Panc1 (cell line): ENCODE results near the gene CCR1. TPM values are rescaled to one million over a fixed set of nuclear protein-coding genes. Genes with fewer than 3 reads are reported as not detected.

Experiments used
- ATAC-seq: fragments of 200-7000 bp; cut with Tn5 transposase; 2 replicates; pipeline ENCODE4 v1.9.1; 2020; ENCODE audit warnings: mild to moderate bottlenecking, moderate library complexity
- BruUV-seq: library from RNA; stranded (reverse); fragments of 400-500 nt; replicated peaks from 2 replicates; lab custom pipeline; 2021; lab: Mats Ljungman, UMichigan
- CTCF ChIA-PET: fragments of 300-600 bp; sonication (Branson Sonifier 250); formaldehyde crosslinking; loops from one replicate; lab custom pipeline; 2022; ENCODE audit warnings: antibody characterized with exemption; lab: Charles Lee
- POLR2A ChIA-PET: fragments of 300-600 bp; sonication (Branson Sonifier 250); formaldehyde crosslinking; loops from one replicate; lab custom pipeline; 2022; ENCODE audit warnings: antibody characterized with exemption; lab: Charles Lee
- DNase-seq: peaks from one replicate; pipeline ENCODE4 v3.0.0-alpha.2; 2010; ENCODE audit warnings: low read depth, low spot score
- H3K27ac ChIP-seq: 2 replicates; pipeline ENCODE4 v1.5.1; 2011; ENCODE audit warnings: mild to moderate bottlenecking, low read length, inconsistent platforms
- H3K27me3 ChIP-seq: fragments of 200-500 bp; sonication (Bioruptor generic); 2 replicates; pipeline ENCODE4 v1.6.0; 2014; ENCODE audit warnings: low read length, inconsistent platforms; ENCODE audit not compliant: control insufficient read depth, insufficient read depth
- H3K36me3 ChIP-seq: fragments of 200-500 bp; sonication (Bioruptor generic); 2 replicates; pipeline ENCODE4 v1.5.1; 2014; ENCODE audit warnings: inconsistent platforms, mild to moderate bottlenecking, low read length, moderate library complexity; ENCODE audit not compliant: control insufficient read depth, insufficient read depth
- H3K4me1 ChIP-seq: 2 replicates; pipeline ENCODE4 v1.5.1; 2011; ENCODE audit warnings: inconsistent platforms, mild to moderate bottlenecking, low read length, moderate library complexity; ENCODE audit not compliant: control insufficient read depth, insufficient read depth
- H3K4me3 ChIP-seq, 2 experiments: 2 replicates each; pipeline ENCODE4 v1.5.1; 2011 to 2012; ENCODE audit warnings: low read depth in 2 of 2, low read length in 2 of 2, mild to moderate bottlenecking in 2 of 2, inconsistent platforms in 1 of 2, moderate library complexity in 1 of 2
- H3K9me3 ChIP-seq: fragments of 200-500 bp; sonication (Bioruptor generic); 2 replicates; pipeline ENCODE4 v1.5.1; 2014; ENCODE audit warnings: low read depth, mild to moderate bottlenecking, inconsistent platforms, low read length, moderate library complexity; ENCODE audit not compliant: control insufficient read depth, insufficient read depth
- POLR2AphosphoS5 ChIP-seq: IDR thresholded peaks from 2 replicates; pipeline ENCODE4 v1.6.1; 2012; ENCODE audit warnings: mild to moderate bottlenecking, low read depth, low read length, moderate library complexity
- SIN3A ChIP-seq: IDR thresholded peaks from 2 replicates; pipeline ENCODE4 v1.6.1; 2012; ENCODE audit warnings: low read depth, mild to moderate bottlenecking, low read length, moderate library complexity, borderline replicate concordance; ENCODE audit not compliant: insufficient read depth
- TCF7L2 ChIP-seq: IDR thresholded peaks from 2 replicates; pipeline ENCODE4 v1.6.1; 2011; ENCODE audit warnings: mild to moderate bottlenecking, low read depth, low read length, inconsistent platforms
- in situ Hi-C: cut with HindIII; loops from 2 replicates; pipeline ENCODE4 v1.10.0; 2016; ENCODE audit warnings: low sequenced_read_pairs, low pct_unique_long_range_greater_than_20kb
- intact Hi-C: fragments of 100-400 bp; cut with micrococcal nuclease; formaldehyde crosslinking; loops from one replicate; pipeline ENCODE4 v1.10.0; 2022; ENCODE audit not compliant: unreplicated experiment
- total RNA-seq: library from RNA; stranded (reverse); gene quantifications from one replicate; pipeline ENCODE4 v1.2.1, GENCODE V29; 2021; ENCODE audit not compliant: unreplicated experiment
- TF ChIP-seq, protein P1 (sequence below), 2 experiments: IDR thresholded peaks; 2 replicates each; pipeline ENCODE4 v1.6.1; 2011 to 2012; ENCODE audit warnings: low read depth in 2 of 2, control low read depth in 1 of 2, low read length in 1 of 2, mild to moderate bottlenecking in 1 of 2, moderate library complexity in 1 of 2; ENCODE audit not compliant: insufficient read depth in 1 of 2
- TF ChIP-seq, protein P2 (sequence below): fragments of 450-650 bp; IDR thresholded peaks from 2 replicates; pipeline ENCODE4 v1.5.1; 2017; ENCODE audit warnings: mild to moderate bottlenecking

The CCR1 gene
- total RNA-seq, 1 experiment from 2014 or later: not detected

DNA sequence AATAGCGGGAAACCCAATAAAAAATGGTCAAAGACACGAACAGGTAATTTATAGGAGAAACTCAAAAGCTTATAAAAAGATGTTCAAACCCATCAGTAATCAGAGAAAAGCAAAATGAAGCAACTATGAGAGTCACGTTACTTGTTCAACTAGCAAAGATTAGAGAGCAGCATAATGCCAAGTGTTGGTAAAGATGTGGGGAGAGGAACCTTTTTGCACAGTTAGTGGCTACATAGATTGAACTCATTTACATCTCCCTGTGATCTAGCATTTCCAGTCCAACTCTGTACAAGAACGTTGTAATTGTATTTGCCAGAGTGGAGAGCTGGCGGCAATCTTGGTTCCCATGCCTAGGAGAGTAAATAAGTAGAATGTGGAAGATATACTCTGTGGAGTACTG is 15.2 kb downstream of the CCR1 start:
- in situ Hi-C loops: no loop called here
- no TSS peak for BruUV-seq
- H3K27ac ChIP-seq: no peak overlapping the region
- H3K36me3 ChIP-seq: no peaks in the 10 kb centered on the region
- H3K4me3 ChIP-seq: no peak overlapping the region
- ATAC-seq (no peak), DNase-seq (no peak)
- no peaks in the 10 kb centered on the region for H3K27me3 ChIP-seq
- no peaks in the 10 kb centered on the region for H3K9me3 ChIP-seq
- TF ChIP-seq, protein P1, sequence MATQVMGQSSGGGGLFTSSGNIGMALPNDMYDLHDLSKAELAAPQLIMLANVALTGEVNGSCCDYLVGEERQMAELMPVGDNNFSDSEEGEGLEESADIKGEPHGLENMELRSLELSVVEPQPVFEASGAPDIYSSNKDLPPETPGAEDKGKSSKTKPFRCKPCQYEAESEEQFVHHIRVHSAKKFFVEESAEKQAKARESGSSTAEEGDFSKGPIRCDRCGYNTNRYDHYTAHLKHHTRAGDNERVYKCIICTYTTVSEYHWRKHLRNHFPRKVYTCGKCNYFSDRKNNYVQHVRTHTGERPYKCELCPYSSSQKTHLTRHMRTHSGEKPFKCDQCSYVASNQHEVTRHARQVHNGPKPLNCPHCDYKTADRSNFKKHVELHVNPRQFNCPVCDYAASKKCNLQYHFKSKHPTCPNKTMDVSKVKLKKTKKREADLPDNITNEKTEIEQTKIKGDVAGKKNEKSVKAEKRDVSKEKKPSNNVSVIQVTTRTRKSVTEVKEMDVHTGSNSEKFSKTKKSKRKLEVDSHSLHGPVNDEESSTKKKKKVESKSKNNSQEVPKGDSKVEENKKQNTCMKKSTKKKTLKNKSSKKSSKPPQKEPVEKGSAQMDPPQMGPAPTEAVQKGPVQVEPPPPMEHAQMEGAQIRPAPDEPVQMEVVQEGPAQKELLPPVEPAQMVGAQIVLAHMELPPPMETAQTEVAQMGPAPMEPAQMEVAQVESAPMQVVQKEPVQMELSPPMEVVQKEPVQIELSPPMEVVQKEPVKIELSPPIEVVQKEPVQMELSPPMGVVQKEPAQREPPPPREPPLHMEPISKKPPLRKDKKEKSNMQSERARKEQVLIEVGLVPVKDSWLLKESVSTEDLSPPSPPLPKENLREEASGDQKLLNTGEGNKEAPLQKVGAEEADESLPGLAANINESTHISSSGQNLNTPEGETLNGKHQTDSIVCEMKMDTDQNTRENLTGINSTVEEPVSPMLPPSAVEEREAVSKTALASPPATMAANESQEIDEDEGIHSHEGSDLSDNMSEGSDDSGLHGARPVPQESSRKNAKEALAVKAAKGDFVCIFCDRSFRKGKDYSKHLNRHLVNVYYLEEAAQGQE (IDR thresholded peaks at IDR 0.05; ENCODE audit: insufficient read depth in 1 of 2, low read depth in 2 of 2, low read length in 1 of 2): no peak
- TF ChIP-seq TCF7L2: no peak
- TF ChIP-seq POLR2AphosphoS5: no peak
- no peak for TF ChIP-seq SIN3A
- TF ChIP-seq, protein P2, sequence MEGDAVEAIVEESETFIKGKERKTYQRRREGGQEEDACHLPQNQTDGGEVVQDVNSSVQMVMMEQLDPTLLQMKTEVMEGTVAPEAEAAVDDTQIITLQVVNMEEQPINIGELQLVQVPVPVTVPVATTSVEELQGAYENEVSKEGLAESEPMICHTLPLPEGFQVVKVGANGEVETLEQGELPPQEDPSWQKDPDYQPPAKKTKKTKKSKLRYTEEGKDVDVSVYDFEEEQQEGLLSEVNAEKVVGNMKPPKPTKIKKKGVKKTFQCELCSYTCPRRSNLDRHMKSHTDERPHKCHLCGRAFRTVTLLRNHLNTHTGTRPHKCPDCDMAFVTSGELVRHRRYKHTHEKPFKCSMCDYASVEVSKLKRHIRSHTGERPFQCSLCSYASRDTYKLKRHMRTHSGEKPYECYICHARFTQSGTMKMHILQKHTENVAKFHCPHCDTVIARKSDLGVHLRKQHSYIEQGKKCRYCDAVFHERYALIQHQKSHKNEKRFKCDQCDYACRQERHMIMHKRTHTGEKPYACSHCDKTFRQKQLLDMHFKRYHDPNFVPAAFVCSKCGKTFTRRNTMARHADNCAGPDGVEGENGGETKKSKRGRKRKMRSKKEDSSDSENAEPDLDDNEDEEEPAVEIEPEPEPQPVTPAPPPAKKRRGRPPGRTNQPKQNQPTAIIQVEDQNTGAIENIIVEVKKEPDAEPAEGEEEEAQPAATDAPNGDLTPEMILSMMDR: no peak
- no peaks in the 10 kb centered on the region for H3K4me1 ChIP-seq
- ChIA-PET CTCF (no interaction called here), POLR2A (no interaction called here)
- intact Hi-C loops: no loop called here

DNA sequence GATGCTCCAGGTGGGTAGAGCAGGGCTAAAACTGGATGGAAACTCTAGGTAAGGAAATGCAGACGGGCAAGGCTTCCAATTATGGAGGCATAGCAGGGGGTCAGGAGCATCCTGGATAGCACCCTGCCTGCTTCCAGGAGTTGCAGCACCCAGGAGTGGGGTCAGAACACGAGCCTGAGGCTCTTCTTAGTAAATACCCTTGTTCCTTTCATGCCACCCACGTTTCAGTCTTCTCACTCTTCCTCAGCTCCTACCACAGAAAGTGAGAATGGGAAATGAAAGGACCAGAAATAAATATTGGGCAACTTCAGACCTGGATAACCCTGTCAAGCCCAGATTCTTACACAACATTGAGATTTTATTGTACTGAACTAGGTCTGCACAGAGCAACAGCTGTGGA is 16.4 kb downstream of the CCR1 start:
- no peak for DNase-seq
- no TSS peak for BruUV-seq
- H3K27me3 ChIP-seq: no peaks in the 10 kb centered on the region
- no peaks in the 10 kb centered on the region for H3K36me3 ChIP-seq
- no peak overlapping the region for H3K27ac ChIP-seq
- no peak for ATAC-seq
- H3K4me1 ChIP-seq: no peaks in the 10 kb centered on the region
- TF ChIP-seq, protein P1 (IDR thresholded peaks at IDR 0.05; ENCODE audit: insufficient read depth in 1 of 2, low read depth in 2 of 2, low read length in 1 of 2): no peak
- TF ChIP-seq, protein P2: no peak
- no peak for TF ChIP-seq POLR2AphosphoS5
- no peak for TF ChIP-seq SIN3A
- no peak for TF ChIP-seq TCF7L2
- in situ Hi-C loops (no loop called here), intact Hi-C loops (no loop called here)
- H3K4me3 ChIP-seq: no peak overlapping the region
- ChIA-PET POLR2A (no interaction called here), CTCF (no interaction called here)
- H3K9me3 ChIP-seq: no peaks in the 10 kb centered on the region
